GOT3 (cell line): Measurements from ENCODE around the gene CWC15.
"Not testable (repeated sequence)": the region's sequence is repeated elsewhere in the genome, so short reads cannot be mapped to it uniquely, and the experiment has no call there.

Source experiments
- DNase-seq: peaks from one replicate; lab custom pipeline; 2025; ENCODE audit warnings: mixed read lengths; lab: John Stamatoyannopoulos, UW

The CWC15 gene

GRCh38 chr11:94954753-94955152, 18.6 kb downstream of the CWC15 start:
- DNase-seq = no peak

- no peak for DNase-seq
Observed at GRCh38 chr11:94948070-94948617, 25.2 kb downstream of the CWC15 start.

GRCh38 chr11:94946812-94947211, 26.5 kb downstream of the CWC15 start:
- DNase-seq = no peak

- no peak for DNase-seq
Observed at GRCh38 chr11:94941131-94941530, 32.2 kb downstream of the CWC15 start.

GRCh38 chr11:94939346-94939745, 34.0 kb downstream of the CWC15 start:
- DNase-seq = no peak

- DNase-seq = no peak
Observed at GRCh38 chr11:94938095-94939055, 35.0 kb downstream of the CWC15 start.

- DNase-seq = no peak
Observed at GRCh38 chr11:94934846-94935245, 38.5 kb downstream of the CWC15 start.

GRCh38 chr11:94934362-94934761, 39.0 kb downstream of the CWC15 start:
- DNase-seq = no peak

GRCh38 chr11:94933223-94934130, 39.9 kb downstream of the CWC15 start:
- no peak for DNase-seq

GRCh38 chr11:94932503-94932902, 40.9 kb downstream of the CWC15 start:
- no peak for DNase-seq

GRCh38 chr11:94932072-94932471, 41.3 kb downstream of the CWC15 start:
- DNase-seq = not testable (repeated sequence)

- no peak for DNase-seq
Observed at GRCh38 chr11:94928117-94928990, 45.0 kb downstream of the CWC15 start.

- DNase-seq = peak; percentile 31
Observed at GRCh38 chr11:94926698-94927237, 46.6 kb downstream of the CWC15 start.

GRCh38 chr11:94926271-94926625, 47.1 kb downstream of the CWC15 start:
- DNase-seq = no peak

GRCh38 chr11:94925422-94926270, 47.7 kb downstream of the CWC15 start:
- DNase-seq = no peak

- no peak for DNase-seq
Observed at GRCh38 chr11:94924612-94925011, 48.7 kb downstream of the CWC15 start.

GRCh38 chr11:94924171-94924572, 49.2 kb downstream of the CWC15 start:
- DNase-seq = no peak

- no peak for DNase-seq
Observed at GRCh38 chr11:94923004-94923334, 50.4 kb downstream of the CWC15 start.

- DNase-seq = no peak
Observed at GRCh38 chr11:94922321-94923003, 50.9 kb downstream of the CWC15 start.

- no peak for DNase-seq
Observed at GRCh38 chr11:94920311-94920710, 53.0 kb downstream of the CWC15 start.
